ENCODE measurements around the gene PNMA6E. TPM values are rescaled to one million over a fixed set of nuclear protein-coding genes. Genes with fewer than 3 reads are reported as not detected.
"Not testable (repeated sequence)": the region's sequence is repeated elsewhere in the genome, so short reads cannot be mapped to it uniquely, and the experiment has no call there.

Gene PNMA6E
- total RNA-seq, 2 experiments from 2014 or later = not detected

DNA sequence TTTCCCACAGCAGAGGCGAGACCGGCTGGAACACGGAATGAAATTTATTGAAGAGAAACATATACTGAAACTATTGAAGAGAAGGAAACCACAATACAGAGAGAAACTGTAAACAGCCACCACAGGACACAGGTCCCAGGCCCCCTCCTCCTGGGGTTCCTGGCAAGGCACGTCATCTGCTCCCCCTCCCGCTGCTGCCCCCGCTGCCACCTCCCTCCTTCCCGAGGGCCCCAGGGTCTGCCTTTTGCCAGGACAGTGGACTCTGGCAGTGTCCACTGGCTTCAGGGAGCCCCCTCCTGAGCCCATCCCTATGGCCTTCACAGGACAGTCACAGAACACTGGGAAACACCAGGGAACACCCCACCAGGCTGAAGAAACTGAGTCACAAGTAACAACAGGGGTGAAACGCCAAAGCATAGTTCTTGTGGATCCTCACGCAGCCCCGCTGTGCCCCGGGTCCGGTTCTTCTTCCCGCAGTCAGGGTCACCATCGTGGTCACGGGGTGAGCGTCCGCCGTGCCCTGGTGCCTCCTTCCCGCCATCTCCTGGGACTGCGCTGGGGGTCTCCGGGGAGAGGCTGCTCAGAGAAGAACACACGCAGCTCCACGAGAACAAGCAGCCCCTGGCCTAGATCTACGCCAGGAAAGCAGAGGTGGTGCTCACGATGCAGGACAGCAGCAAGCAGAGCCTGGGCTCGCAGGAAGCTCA, 5.4 kb downstream of the PNMA6E start:
- Mint-ChIP-seq H3K9me3 (no peaks in the 10 kb centered on the region), H3K27ac (no peak overlapping the region), H3K4me1 (ENCODE audit: low read depth) (no peaks in the 10 kb centered on the region), H3K36me3 (ENCODE audit: low read depth) (no peaks in the 10 kb centered on the region), H3K27me3 (no peaks in the 10 kb centered on the region), H3K4me3 (no peak overlapping the region)
- DNase-seq (no peak), ATAC-seq (no peak)
- intact Hi-C loops (cut with micrococcal nuclease) = no loop called here
- CTCF ChIA-PET = no interaction called here
- TF ChIP-seq, protein P1, sequence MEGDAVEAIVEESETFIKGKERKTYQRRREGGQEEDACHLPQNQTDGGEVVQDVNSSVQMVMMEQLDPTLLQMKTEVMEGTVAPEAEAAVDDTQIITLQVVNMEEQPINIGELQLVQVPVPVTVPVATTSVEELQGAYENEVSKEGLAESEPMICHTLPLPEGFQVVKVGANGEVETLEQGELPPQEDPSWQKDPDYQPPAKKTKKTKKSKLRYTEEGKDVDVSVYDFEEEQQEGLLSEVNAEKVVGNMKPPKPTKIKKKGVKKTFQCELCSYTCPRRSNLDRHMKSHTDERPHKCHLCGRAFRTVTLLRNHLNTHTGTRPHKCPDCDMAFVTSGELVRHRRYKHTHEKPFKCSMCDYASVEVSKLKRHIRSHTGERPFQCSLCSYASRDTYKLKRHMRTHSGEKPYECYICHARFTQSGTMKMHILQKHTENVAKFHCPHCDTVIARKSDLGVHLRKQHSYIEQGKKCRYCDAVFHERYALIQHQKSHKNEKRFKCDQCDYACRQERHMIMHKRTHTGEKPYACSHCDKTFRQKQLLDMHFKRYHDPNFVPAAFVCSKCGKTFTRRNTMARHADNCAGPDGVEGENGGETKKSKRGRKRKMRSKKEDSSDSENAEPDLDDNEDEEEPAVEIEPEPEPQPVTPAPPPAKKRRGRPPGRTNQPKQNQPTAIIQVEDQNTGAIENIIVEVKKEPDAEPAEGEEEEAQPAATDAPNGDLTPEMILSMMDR (IDR thresholded peaks at IDR 0.05) = no peak
- POLR2A ChIA-PET = no interaction called here

DNA sequence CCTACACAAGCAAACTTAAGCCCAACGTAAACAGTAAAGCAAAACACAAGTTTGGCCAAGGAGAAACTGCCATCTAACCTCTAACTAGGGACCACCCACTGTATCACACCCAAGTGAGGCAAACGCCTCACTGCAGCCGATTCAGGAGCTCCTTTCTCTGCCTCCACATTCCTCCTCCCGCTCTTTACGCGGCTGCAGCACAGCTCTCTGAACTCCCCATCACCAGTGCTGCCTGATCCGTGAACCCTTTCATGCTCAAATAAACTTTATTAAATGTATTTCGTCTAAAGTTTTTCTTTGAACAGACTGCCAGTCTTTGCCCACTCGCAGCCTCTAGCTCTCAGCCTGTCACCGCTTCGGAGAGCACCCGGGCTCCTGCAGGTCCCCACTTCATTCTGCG, 6.5 kb downstream of the PNMA6E start:
- no peak for DNase-seq
- Mint-ChIP-seq H3K36me3 (ENCODE audit: low read depth) (no peaks in the 10 kb centered on the region), H3K4me3 (no peak overlapping the region), H3K27ac (no peak overlapping the region), H3K4me1 (ENCODE audit: low read depth) (no peaks in the 10 kb centered on the region), H3K27me3 (no peaks in the 10 kb centered on the region), H3K9me3 (no peaks in the 10 kb centered on the region)
- intact Hi-C loops (cut with micrococcal nuclease) = no loop called here
- no peak for ATAC-seq
- TF ChIP-seq, protein P1 (IDR thresholded peaks at IDR 0.05) = no peak
- ChIA-PET CTCF (no interaction called here), POLR2A (interaction anchor here (0.6 kb wide), 1 partner anchor 118 kb away, joined by 4 read pairs; no protein-coding TSS in a partner anchor)

DNA sequence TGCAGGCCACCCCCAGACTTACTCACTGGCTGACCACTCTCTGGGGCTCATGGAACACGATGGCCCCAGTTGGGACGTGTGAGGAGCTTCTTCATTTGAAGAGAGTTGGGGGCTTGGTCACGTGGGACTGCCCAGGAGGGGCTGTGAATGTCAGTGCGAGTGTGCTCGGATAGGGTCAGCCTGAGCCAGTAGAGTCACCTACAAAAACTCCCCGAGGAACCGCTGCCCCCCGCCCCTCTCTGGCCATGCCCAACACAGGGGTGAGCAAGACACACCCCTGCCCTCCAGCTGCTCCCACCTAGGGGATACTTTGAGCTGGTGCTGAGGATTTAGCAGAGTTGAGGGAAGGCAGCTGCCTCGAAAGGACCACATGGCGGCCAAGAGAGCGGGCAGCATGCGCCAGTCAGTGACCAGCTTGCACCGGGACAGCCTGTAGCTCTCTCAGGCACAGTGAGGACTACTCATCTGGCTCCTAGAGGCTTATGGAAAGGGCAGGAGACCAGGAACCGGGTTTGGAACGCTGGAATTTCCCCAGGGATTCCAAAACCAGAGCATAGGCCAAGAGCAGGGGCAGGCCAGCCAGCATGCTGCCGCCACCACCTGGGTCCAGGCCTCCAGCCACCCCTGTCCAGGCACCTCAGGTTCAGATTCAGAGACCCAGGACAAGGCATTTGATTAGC, 8.4 kb downstream of the PNMA6E start:
- Mint-ChIP-seq H3K36me3 (ENCODE audit: low read depth) (no peaks in the 10 kb centered on the region), H3K27ac (no peak overlapping the region), H3K9me3 (no peaks in the 10 kb centered on the region), H3K27me3 (no peaks in the 10 kb centered on the region), H3K4me3 (no peak overlapping the region), H3K4me1 (ENCODE audit: low read depth) (no peaks in the 10 kb centered on the region)
- intact Hi-C loops (cut with micrococcal nuclease) = no loop called here
- POLR2A ChIA-PET = no interaction called here
- no peak for ATAC-seq
- TF ChIP-seq, protein P1 (IDR thresholded peaks at IDR 0.05) = no peak
- CTCF ChIA-PET = no interaction called here
- DNase-seq = no peak

GRCh38 chrX:153389460-153389768, 11.7 kb downstream of the PNMA6E start:
- intact Hi-C loops (cut with micrococcal nuclease); ATAC-seq; H3K27me3 Mint-ChIP-seq; H3K27ac Mint-ChIP-seq; H3K4me3 Mint-ChIP-seq; CTCF ChIA-PET; H3K36me3 Mint-ChIP-seq (ENCODE audit: low read depth); H3K4me1 Mint-ChIP-seq (ENCODE audit: low read depth); POLR2A ChIA-PET; H3K9me3 Mint-ChIP-seq; DNase-seq: not testable (repeated sequence)

DNA sequence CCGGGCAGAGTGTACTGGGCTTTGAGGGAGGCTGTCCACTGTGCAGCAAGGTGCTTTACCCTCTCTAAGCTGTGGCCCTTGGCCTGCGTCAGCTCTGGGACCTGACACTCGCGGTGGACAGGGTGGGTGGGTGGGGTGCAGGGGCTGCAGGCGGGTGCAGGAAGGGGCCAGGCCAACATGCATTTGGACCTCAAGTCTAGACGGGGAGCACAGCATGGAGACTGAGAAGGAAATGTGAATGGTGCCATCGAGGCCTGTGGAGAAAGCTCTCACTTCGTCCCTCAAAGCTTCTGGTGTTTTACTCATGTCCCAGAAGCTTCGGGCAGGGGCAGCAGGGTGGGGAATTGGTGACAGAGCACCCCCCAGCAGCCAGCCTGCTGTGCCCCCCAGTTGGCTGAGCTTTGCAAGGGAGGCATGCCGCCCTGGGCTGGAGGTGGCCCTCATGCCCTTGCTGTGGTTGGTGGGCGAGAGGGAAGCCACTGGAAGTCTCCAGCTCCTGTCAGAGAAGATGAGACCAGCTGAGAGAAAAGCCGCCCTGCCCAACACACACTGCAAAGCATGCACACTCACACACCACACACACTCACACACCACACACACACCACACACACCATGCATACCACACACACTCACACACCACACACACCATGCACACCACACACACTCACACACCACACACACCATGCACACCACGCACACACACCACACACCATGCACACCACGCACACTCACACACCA, 12.3 kb downstream of the PNMA6E start:
- H3K9me3 Mint-ChIP-seq = no peaks in the 10 kb centered on the region
- TF ChIP-seq, protein P1 (IDR thresholded peaks at IDR 0.05) = no peak
- no peaks in the 10 kb centered on the region for H3K27me3 Mint-ChIP-seq
- DNase-seq (no peak), ATAC-seq (no peak)
- intact Hi-C loops (cut with micrococcal nuclease) = no loop called here
- no peak overlapping the region for H3K4me3 Mint-ChIP-seq
- ChIA-PET POLR2A (no interaction called here), CTCF (no interaction called here)
- H3K4me1 Mint-ChIP-seq (ENCODE audit: low read depth) = no peaks in the 10 kb centered on the region
- no peaks in the 10 kb centered on the region for H3K36me3 Mint-ChIP-seq (ENCODE audit: low read depth)
- no peak overlapping the region for H3K27ac Mint-ChIP-seq
